22Rv1 (cell line): ENCODE results near the gene LPIN3.

Source experiments
- CTCF ChIP-seq: fragments of 450-650 bp; IDR thresholded peaks from 2 replicates; pipeline ENCODE4 v1.5.1; 2017; ENCODE audit warnings: mild to moderate bottlenecking
- ZFX ChIP-seq: fragments of 450-650 bp; IDR thresholded peaks from 2 replicates; pipeline ENCODE4 v1.6.1; 2017; ENCODE audit warnings: antibody characterized with exemption, borderline replicate concordance

GRCh38 chr20:41345729-41346067 lies 5.1 kb downstream of the LPIN3 start:
- TF ChIP-seq CTCF (no peak), ZFX (no peak)
